Ishikawa (cell line): ENCODE data around the gene CEP104.

Source experiments
- CEBPB ChIP-seq: IDR thresholded peaks from 2 replicates; pipeline ENCODE4 v1.6.1; 2012
- CREB1 ChIP-seq: IDR thresholded peaks from 2 replicates; pipeline ENCODE4 v1.6.1; 2012; ENCODE audit warnings: low read depth
- EGR1 ChIP-seq: IDR thresholded peaks from 2 replicates; pipeline ENCODE4 v1.6.1; 2012
- EP300 ChIP-seq: IDR thresholded peaks from 2 replicates; pipeline ENCODE4 v1.6.1; 2012; ENCODE audit warnings: borderline replicate concordance
- FOXM1 ChIP-seq: IDR thresholded peaks from 2 replicates; pipeline ENCODE4 v1.6.1; 2012; ENCODE audit warnings: low read depth, borderline replicate concordance
- MAX ChIP-seq: IDR thresholded peaks from 2 replicates; pipeline ENCODE4 v1.6.1; 2012
- NFIC ChIP-seq: IDR thresholded peaks from 2 replicates; pipeline ENCODE4 v1.6.1; 2012
- RAD21 ChIP-seq: IDR thresholded peaks from 2 replicates; pipeline ENCODE4 v1.6.1; 2012; ENCODE audit warnings: low read depth
- REST ChIP-seq: IDR thresholded peaks from 2 replicates; pipeline ENCODE4 v1.6.1; 2012; ENCODE audit warnings: low read depth, mild to moderate bottlenecking
- TAF1 ChIP-seq: IDR thresholded peaks from 2 replicates; pipeline ENCODE4 v1.6.1; 2012; ENCODE audit warnings: low read depth, mild to moderate bottlenecking
- TCF12 ChIP-seq: IDR thresholded peaks from 2 replicates; pipeline ENCODE4 v1.6.1; 2012; ENCODE audit warnings: low read depth
- TEAD4 ChIP-seq: IDR thresholded peaks from 2 replicates; pipeline ENCODE4 v1.6.1; 2012
- USF1 ChIP-seq: IDR thresholded peaks from 2 replicates; pipeline ENCODE4 v1.6.1; 2012
- YY1 ChIP-seq: IDR thresholded peaks from 2 replicates; pipeline ENCODE4 v1.6.1; 2012; ENCODE audit warnings: low read depth
- ZBTB7A ChIP-seq: IDR thresholded peaks from 2 replicates; pipeline ENCODE4 v1.6.1; 2012; ENCODE audit warnings: low read depth

The CEP104 gene

GRCh38 chr1:3842912-3843311 lies 14.1 kb downstream of the CEP104 start:
- TF ChIP-seq TEAD4 (no peak), FOXM1 (no peak), MAX (no peak)

GRCh38 chr1:3841491-3841890 lies 15.5 kb downstream of the CEP104 start:
- TF ChIP-seq USF1 = no peak
- no peak for TF ChIP-seq NFIC
- no peak for TF ChIP-seq FOXM1
- no peak for TF ChIP-seq TCF12
- TF ChIP-seq EGR1 = no peak
- no peak for TF ChIP-seq TEAD4
- no peak for TF ChIP-seq YY1
- no peak for TF ChIP-seq RAD21
- no peak for TF ChIP-seq EP300
- TF ChIP-seq MAX = no peak
- TF ChIP-seq CEBPB = no peak
- no peak for TF ChIP-seq ZBTB7A
- no peak for TF ChIP-seq REST
- TF ChIP-seq TAF1 = no peak
- TF ChIP-seq CREB1 = no peak

GRCh38 chr1:3838788-3839187 lies 18.2 kb downstream of the CEP104 start:
- TF ChIP-seq TAF1 (no peak), USF1 (no peak), EP300 (no peak), EGR1 (no peak), TEAD4 (no peak), MAX (no peak), REST (no peak), NFIC (no peak), TCF12 (no peak), RAD21 (no peak), YY1 (no peak), CEBPB (no peak), FOXM1 (no peak), ZBTB7A (no peak), CREB1 (no peak)

- TF ChIP-seq TEAD4 (no peak), CEBPB (no peak), USF1 (no peak), NFIC (no peak), RAD21 (no peak)
Observed at GRCh38 chr1:3837685-3838084, 19.3 kb downstream of the CEP104 start.

- no peak for TF ChIP-seq EGR1
- no peak for TF ChIP-seq ZBTB7A
- no peak for TF ChIP-seq TEAD4
- TF ChIP-seq USF1 = no peak
- TF ChIP-seq YY1 = no peak
- TF ChIP-seq RAD21 = no peak
- TF ChIP-seq FOXM1 = no peak
Observed at GRCh38 chr1:3837200-3837599, 19.8 kb downstream of the CEP104 start.

- TF ChIP-seq MAX (no peak), CREB1 (no peak), EGR1 (no peak), TCF12 (no peak), CEBPB (no peak), TEAD4 (no peak), RAD21 (no peak), REST (no peak)
Observed at GRCh38 chr1:3836421-3836820, 20.6 kb downstream of the CEP104 start.
